K562 (cell line): Measurements from ENCODE around the gene PPM1N. TPM values are rescaled to one million over a fixed set of nuclear protein-coding genes. Genes with fewer than 3 reads are reported as not detected.
A peak's percentile ranks its signal among the peaks of the same experiment; 100 is the strongest.

Source experiments
- CAMTA2 ChIP-seq: fragments of 250-450 bp; sonication (Bioruptor Pico); conservative IDR thresholded peaks from 2 replicates; pipeline ENCODE4 v1.5.1; 2022
- CHD4 ChIP-seq: fragments of 200-600 bp; sonication (generic); IDR thresholded peaks from 3 replicates; pipeline ENCODE4 v1.6.1; 2012; ENCODE audit warnings: low read depth, mild to moderate bottlenecking, mixed read lengths, low read length, inconsistent platforms; ENCODE audit not compliant: insufficient read depth, insufficient replicate concordance, poor library complexity, severe bottlenecking
- CXXC5 ChIP-seq: fragments of 250-450 bp; sonication (Bioruptor Pico); IDR thresholded peaks from 2 replicates; pipeline ENCODE4 v1.8.0; 2022; ENCODE audit warnings: inconsistent platforms, mild to moderate bottlenecking, moderate library complexity
- ELK3 ChIP-seq: fragments of 450-650 bp; formaldehyde crosslinking; IDR thresholded peaks from 2 replicates; pipeline ENCODE4 v1.4.0; 2020; ENCODE audit warnings: mild to moderate bottlenecking
- HIVEP1 ChIP-seq: fragments of 250-450 bp; sonication (Bioruptor Pico); IDR thresholded peaks from 2 replicates; pipeline ENCODE4 v1.4.0; 2020; ENCODE audit warnings: mild to moderate bottlenecking
- NFE2L1 ChIP-seq: fragments of 450-650 bp; IDR thresholded peaks from 2 replicates; pipeline ENCODE4 v1.6.1; 2016; ENCODE audit warnings: missing genetic modification characterization, low read depth, mild to moderate bottlenecking, missing compliant biosample characterization, moderate library complexity, borderline replicate concordance
- NFYB ChIP-seq: IDR thresholded peaks from 2 replicates; pipeline ENCODE4 v1.6.1; 2011; ENCODE audit warnings: mild to moderate bottlenecking, moderate library complexity; ENCODE audit not compliant: insufficient read length; ENCODE audit errors: extremely low read depth
- NKRF ChIP-seq: fragments of 450-650 bp; IDR thresholded peaks from 2 replicates; pipeline ENCODE4 v1.6.1; 2016; ENCODE audit warnings: borderline replicate concordance
- SIX5 ChIP-seq, 2 experiments: IDR thresholded peaks; 2 replicates each; pipeline ENCODE4 v1.6.1; 2011; ENCODE audit warnings: low read length in 2 of 2, borderline replicate concordance in 1 of 2, low read depth in 1 of 2, mild to moderate bottlenecking in 1 of 2, moderate library complexity in 1 of 2; ENCODE audit not compliant: insufficient read depth in 1 of 2
- SMARCA4 ChIP-seq: fragments of 450-650 bp; IDR thresholded peaks from 2 replicates; pipeline ENCODE4 v1.6.1; 2016
- SREBF1 ChIP-seq: fragments of 150-350 bp; IDR thresholded peaks from 2 replicates; pipeline ENCODE4 v1.6.1; 2014; ENCODE audit warnings: antibody characterized with exemption, low read depth, low read length, borderline replicate concordance
- VEZF1 ChIP-seq: fragments of 200-800 bp; sonication (Bioruptor generic); IDR thresholded peaks from 2 replicates; pipeline ENCODE4 v1.6.1; 2017; ENCODE audit warnings: missing genetic modification characterization, missing compliant biosample characterization
- ZNF668 ChIP-seq: fragments of 250-450 bp; sonication (Bioruptor Pico); IDR thresholded peaks from 2 replicates; pipeline ENCODE4 v1.8.0; 2022; ENCODE audit warnings: mild to moderate bottlenecking, inconsistent platforms
- ZNF717 ChIP-seq: fragments of 250-450 bp; sonication (Bioruptor Pico); IDR thresholded peaks from 2 replicates; pipeline ENCODE4 v1.5.0; 2021
- polyA plus RNA-seq, 8 experiments: library from polyadenylated mRNA; depleted of rRNA in 4 of 8; stranded (reverse) in 5 of 8; unstranded in 3 of 8; fragments of >200 nt; fragmentation: Nextera tagmentation in 2 of 8; fragmentation: Illumina TruSeq in 1 of 8; extraction: Ambion mirVana in 2 of 8; extraction: Trizol in 1 of 8; gene quantifications; 2 replicates each; pipeline versions ENCODE4 v1.2.1 to v1.2.3, GENCODE V29; 2011 to 2014; ENCODE audit warnings: inconsistent platforms in 1 of 8, missing spikeins in 1 of 8
- total RNA-seq, 7 experiments: library from RNA; depleted of rRNA in 6 of 7; stranded (reverse); fragments of >200 nt in 6 of 7; fragmentation: Illumina TruSeq in 2 of 7; extraction: Trizol in 2 of 7; gene quantifications; 2 replicates each; pipeline versions ENCODE4 v1.2.1 to v1.2.3, GENCODE V29; 2011 to 2021; ENCODE audit warnings: low replicate concordance in 1 of 7

The PPM1N gene
- total and polyA plus RNA-seq, 9 of the 15 experiments (the other 6 are each of a cell fraction or from before 2014, with no cell fraction given): 4.5 to 15.6 (median 8.7) TPM

DNA sequence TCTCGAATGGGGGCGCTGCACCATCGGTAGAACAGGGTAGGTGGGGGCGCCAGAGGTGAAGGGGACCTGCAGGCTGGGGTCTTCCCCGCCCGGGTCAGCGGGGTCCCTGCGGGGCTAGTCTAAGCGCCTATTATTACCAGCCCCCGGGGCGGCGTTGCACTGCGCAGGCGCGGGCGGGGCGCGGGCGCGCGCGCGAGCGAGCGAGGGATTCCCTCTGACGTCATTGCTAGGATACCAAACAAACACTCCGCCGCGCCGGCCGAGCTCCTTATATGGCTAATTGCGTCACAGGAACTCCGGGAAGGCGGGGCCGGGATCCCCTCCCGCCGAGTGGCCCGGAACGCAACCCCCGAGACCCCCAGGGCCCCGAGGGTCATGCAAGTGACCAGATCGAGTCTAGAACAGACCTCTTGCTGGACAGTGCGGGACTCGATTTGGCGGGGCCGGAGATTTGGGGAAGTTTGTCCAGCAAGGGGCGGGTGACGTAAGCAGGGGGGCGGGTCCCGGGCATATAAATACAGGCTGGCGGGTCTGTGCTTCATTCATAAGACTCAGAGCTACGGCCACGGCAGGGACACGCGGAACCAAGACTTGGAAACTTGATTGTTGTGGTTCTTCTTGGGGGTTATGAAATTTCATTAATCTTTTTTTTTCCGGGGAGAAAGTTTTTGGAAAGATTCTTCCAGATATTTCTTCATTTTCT, 30.6 kb upstream of the PPM1N start, which contains the start of gene FOSB (continued):
- TF ChIP-seq ELK3 (CRISPR knock-in tag): no peak
- TF ChIP-seq NKRF: peak; percentile 95; the same call in 1 of the 2 replicates
- peak; percentile 92 for TF ChIP-seq VEZF1 (CRISPR knock-in tag)
- TF ChIP-seq ZNF717: no peak
- TF ChIP-seq SREBF1: no peak
- TF ChIP-seq NFE2L1: no peak
- TF ChIP-seq CHD4: peak; percentile 58
- no peak for TF ChIP-seq NFYB
- peak; percentile 100 for TF ChIP-seq HIVEP1 (CRISPR knock-in tag)
- no peak for TF ChIP-seq SMARCA4
- TF ChIP-seq CXXC5 (CRISPR knock-in tag): peak; percentile 51; the same call in 1 of the 2 replicates
- TF ChIP-seq CAMTA2 (CRISPR knock-in tag): no peak
- no peak for TF ChIP-seq SIX5 (IDR thresholded peaks at IDR 0.05; ENCODE audit: borderline replicate concordance in 1 of 2, insufficient read depth in 1 of 2, low read depth in 1 of 2, low read length in 2 of 2)
- no peak for TF ChIP-seq ZNF668
